GM18519 (cell line): ENCODE measurements around the gene AAGAB.
"Not testable (repeated sequence)": the region's sequence is repeated elsewhere in the genome, so short reads cannot be mapped to it uniquely, and the experiment has no call there.

ENCODE experiments used
- ATAC-seq: cut with Tn5 transposase; IDR thresholded peaks from one replicate; pipeline ENCODE4 v1.9.1; 2021; ENCODE audit warnings: mild to moderate bottlenecking, moderate library complexity; ENCODE audit not compliant: unreplicated experiment, low FRiP score

The AAGAB gene, protein sequence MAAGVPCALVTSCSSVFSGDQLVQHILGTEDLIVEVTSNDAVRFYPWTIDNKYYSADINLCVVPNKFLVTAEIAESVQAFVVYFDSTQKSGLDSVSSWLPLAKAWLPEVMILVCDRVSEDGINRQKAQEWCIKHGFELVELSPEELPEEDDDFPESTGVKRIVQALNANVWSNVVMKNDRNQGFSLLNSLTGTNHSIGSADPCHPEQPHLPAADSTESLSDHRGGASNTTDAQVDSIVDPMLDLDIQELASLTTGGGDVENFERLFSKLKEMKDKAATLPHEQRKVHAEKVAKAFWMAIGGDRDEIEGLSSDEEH

DNA sequence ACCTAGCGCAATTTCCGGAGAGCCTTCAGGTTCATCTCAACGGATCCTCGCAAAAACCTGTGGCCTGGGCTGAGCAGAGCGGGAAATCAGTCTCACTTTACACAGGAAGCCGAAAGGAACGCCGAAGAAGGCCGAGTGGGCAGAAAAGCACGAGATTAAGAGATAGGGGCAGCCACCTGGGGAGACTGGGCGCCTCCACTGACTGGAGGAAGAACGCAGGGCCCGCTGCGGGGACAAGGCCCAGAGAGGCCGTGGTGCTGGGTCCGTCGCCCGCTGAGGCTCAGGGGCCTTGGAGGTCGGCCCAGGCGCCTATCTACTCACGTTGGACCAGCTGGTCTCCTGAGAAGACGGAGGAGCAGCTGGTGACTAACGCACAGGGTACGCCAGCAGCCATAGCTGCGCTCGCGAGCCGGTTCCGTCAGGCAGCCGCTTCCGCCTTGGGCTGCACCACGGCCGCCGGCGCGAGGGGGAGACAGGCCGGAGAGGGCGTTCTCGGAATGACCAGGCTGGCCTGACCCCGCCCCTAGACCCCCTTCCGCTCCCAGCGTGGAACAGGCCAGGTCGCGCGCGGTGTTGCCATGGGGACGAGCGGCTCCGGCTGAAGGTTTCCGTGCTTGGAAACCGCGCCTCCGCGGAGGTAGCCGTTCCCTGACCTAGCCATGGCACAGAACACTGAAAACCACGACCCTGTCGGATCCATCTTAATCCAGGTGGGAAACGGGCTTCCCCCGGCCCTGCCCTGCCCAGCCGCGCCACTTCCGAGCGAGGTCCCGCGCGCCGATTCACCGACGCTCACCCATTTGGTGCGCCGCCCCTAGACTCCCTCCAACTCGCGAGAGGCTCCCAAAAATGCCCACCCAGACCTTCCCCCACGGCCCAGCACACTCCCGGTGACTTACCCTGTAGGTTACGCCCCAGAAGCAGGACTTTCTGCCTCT lies at the start of gene AAGAB, which contains the start of gene IQCH:
Gene AAGAB (minus strand): TSS at position 424 of the 938 bp plus-strand sequence. CDS start 30 bp downstream, at position 394.
Gene IQCH (plus strand): TSS at position 549 of the 938 bp plus-strand sequence. CDS start 111 bp downstream, at position 660.
- peak; percentile 92 for ATAC-seq

DNA sequence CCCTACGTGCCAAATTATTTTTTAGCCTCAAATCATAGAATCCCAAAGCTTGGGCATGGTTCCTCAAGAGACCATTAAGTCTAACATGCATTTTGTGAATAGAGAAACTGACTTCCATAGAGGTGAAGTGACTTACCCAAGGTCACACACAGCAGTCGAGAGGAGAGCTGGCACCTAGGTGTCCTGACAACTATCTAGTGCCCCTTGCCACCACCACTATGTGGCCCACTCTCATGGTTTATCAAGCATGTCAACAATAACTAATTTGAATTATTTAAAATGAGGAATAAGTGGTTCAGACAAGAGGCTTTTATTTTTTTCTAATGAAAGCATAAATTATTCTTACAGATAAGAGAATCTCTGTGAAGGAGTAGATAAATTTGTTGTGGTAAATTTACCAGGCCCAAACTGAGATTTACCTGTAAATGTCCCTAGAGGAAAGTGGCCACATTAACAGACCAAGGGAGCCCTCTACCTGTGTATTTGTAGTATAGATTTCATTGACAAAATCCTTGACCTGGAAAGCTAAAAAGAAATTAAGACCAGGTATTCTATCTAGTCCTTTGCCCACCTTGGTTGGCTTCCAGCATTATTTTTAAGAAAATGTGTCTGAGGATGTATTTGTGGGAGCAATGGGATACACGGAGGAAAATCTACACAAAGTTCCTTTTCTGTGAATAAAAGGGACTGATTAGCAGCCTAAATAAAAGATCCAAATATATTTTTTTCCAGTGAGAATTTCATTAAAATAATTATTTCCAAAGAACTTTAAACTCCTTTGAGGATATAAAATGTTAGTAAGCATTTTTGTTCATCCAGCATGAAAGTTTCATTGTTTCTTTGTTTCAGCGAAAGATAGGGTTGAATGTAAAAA lies 49.3 kb upstream of the AAGAB start:
- ATAC-seq: no peak

DNA sequence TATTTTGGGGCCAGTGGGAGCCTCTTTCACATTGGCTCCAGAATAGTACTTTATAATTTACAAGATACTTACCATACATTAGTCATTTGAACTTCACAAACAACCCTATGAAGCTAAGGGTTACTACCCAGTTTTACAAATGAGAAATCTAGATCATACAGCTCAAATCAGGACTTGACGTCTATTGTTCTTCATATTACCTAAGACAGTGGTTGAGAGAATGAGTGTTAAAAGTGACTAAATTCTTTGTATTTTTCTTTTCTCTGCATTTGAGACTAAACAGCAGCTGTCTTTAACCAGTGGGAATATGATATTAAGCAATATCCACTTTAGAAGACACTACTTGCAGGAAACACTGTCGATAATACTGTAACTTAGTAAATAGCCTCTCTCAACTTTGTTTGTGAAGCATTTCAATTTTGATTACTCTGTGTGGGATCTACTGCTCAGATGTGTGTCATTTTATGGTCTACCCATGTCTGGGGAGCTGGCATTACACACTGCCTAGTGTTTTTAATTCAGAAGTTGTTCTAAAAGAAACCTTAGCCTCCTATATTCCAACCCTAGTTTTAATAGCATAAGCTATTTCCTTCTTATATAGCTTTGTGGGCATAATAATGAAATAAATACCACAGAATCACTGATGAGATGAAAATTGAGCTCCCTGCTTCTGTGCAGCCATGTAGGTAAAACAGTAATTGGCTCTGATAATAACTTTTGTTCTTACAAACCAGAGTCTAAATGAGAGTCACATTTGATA lies 46.0 kb upstream of the AAGAB start:
- no peak for ATAC-seq

DNA sequence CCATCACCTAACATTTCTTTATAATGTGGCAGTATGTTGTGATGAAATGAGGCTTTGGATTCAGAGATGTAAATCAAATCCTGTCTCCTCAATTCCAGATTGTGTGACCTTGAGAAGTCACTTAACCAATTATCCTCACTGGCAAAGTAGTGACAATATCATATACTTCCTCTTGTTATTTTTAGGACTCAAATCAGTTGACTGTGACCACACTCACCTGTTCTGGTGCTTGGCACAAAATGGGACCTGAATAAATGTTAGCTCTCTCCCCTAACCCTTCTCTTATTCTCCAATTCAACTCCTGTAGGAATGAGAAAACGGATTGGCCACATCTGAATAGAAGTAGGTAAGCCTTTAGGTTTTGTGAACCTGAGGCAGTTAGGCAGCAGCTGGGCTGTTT lies 42.2 kb upstream of the AAGAB start:
- no peak for ATAC-seq

DNA sequence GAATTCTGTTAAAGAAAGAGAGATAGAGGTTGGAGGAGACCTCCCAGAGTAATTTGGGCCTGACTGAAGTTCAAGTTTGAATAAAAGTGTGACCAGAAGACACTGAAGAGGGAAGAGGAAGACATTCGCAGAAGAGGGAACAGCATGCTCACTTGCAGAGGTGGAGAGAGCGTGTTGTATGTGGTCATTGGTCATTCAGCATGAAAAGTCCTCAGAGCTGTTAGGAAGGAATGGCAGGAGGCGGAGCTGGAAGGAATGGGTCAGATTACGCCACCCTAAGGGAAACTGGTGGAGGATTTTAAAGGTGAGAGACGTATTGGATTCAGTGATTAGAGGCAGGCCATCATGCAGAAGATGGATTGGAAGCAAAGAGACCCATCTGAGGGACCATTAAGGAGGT lies 41.7 kb upstream of the AAGAB start:
- ATAC-seq: no peak

DNA sequence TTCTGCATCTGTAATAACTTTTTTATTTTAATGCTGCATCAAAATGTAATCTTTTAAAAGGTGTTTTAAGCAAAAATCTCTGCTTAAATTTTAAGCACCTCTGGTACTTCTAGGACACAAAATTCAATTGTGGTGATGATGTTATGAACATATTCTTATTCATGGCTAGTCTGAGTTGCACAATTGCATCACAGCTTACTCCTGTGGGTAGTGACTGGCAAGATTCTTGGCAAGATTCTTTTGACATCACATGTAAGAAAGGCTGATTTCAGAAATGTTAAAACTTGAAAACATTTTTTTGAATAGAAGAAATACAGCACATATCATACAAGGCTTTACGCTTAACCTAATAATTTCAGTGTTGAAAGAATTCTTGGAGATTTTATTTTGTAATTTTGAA lies 35.9 kb upstream of the AAGAB start:
- ATAC-seq: no peak

DNA sequence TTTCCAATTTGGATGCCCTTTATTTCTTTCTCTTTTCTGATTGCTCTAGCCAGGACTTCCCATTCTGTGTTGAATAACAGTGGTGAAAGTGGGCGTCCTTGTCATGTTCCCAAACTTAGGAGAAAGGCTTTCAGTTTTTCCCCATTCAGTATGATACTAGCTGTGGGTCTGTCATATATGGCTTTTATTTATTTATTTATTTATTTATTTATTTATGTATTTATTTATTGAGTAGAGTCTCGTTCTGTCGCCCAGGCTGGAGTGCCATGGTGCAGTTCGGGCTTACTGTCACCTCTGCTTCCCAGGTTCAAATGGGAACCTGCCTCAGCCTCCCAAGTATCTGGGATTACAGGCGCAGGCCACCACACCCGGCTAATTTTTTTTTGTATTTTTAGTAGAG lies 31.9 kb upstream of the AAGAB start:
- ATAC-seq: not testable (repeated sequence)

DNA sequence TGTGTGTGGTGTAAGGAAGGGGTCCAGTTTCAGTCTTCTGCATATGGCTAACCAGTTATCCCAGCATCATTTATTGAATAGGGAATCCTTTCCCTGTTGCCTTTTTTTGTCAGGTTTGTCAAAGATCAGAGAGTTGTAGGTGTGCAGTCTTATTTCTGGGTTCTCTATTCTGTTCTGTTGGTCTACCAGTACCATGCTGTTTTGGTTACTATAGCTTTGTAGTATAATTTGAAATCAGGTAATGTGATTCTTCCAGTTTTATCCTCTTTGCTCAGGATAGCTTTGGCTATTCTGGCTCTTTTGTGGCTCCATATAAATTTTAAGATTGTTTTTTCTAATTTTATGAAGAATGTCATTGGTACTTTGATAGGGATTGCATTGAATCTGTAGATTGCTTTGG lies 31.2 kb upstream of the AAGAB start:
- not testable (repeated sequence) for ATAC-seq

DNA sequence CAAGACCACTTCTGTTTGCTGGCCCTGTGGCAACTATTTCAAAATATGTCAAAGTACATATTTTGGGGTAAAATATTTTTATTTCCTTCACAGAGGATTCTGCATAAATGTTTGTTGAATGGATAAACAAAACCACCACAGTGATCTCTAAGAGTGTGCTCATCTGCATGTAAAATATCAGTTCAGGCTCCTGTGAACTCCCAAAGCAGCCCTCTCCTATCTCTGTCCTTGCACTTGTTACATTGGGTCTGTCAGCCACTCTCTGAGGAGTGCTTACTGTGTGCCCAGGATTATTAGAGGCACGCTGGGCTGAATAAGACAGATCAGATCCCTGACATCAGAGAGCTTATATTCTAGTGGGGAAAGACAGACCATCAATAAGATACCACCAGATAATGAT lies 27.3 kb upstream of the AAGAB start:
- ATAC-seq: no peak

DNA sequence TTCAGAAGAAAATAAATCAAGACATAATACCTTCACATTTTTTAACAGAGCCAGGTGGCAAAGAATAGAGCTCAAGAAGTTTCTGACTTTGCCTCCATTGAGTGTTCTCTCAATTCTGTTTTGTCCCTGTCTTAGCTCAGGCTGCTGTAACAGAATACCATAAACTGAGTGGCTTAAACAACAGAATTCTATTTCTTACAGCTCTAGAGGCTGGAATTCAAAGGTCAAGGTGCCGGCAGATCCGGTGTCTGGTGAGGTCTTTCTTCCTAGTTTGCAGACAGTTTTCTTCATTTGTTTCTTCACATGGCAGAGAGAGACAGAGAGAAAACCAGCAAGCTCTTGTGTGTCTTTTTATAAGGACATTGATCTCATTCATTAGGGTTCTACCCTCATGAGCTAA lies 25.8 kb upstream of the AAGAB start:
- ATAC-seq: no peak

DNA sequence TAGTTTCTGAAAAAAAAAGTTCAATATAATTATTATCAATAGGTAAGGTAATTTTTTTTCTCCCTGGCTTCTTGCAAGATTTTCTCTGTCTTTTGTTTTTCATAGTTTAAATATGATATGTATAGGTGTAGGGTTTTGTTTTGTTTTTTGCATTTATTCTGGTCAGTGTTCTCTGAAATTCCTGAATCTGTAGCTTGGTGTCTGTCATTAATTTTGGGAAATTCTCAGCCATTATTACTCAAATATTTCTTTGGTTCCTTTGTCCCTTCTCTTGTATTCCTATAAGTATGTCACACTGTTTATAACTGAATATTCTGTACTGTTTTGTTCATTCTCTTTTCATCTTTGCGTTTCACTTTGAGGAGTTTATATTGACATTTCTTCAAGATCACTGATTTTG lies 22.2 kb upstream of the AAGAB start:
- ATAC-seq: no peak

DNA sequence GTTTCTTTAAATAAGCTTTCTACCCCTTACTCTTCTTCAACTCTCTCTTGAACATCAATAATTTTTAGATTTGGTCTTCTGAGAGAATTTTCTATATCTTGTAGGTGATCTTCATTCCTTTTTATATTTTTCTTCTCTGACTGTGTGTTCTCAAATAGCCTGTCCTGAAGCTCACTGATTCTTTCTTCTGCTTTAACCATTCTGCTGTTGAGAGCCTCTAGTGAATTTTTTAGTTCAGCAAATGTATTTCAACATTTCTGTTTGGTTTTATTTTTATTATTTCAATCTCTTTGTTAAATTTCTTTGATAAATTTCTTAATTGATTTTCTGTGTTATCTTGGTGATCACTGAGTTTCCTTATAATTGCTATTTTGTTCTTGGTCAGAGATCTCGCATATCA lies 19.8 kb upstream of the AAGAB start:
- ATAC-seq: no peak

DNA sequence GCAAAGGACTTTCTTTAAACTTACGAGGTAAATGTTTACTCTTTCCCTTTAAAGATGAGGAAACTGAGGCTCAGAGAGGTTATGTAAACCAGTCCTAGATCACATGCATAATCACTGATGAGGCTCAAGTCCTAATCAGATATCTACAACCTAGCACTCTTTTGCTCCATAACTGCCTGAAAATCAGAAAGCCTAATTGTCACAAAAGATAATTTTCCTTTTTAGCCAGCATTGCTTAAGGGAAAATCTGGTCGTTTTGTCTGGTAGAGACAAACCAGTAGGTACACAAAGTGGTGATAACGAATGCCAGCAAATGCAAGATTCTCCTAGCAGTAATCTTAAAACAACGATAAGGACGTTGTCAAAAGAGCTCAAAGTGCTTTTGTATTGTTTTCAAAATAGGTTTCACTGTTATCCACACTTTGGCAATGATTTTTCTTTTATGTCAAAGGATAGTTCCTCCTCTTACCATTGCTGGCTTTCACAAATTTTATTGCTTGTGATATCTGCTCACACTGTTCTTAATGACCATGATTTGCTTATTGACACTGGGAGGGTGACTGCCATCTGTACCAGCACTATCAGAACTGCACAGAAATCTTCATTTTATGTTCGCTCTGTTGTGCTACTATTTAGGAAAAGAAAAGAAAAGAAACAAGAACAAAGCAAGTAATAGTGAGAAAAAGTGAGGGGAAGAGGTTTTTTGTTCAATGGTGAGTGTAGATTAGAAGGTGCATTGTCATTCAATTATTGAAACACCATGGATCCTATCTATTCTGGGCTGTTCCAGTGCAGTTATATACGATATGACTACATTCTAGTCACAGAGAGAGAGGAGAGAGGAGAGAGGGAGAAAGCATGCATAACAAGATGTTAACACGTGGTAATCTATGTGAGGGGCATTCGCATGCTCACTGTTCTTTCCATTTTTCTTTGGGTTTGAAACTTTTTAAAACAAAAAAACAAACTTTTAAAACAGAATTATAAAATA lies 13.8 kb upstream of the AAGAB start:
- no peak for ATAC-seq

DNA sequence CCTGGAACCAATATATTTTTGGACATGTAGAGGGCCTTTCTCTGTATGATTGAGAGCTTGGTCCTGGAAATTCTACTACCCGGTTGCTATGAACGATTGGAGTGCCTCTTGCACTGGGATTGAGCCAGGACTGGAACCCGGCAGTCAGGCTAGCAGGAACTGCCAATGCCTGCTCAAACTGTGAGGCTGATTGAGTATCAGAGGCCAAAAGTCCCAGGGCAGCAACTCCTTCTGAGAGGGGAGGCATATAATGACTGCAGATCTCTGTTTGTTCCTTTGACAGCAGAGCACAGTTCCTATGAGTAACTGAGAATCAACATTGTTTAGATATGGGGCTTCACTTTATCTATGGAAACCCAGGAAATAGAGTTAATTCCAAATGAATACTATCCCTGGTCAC lies 13.0 kb upstream of the AAGAB start:
- no peak for ATAC-seq

DNA sequence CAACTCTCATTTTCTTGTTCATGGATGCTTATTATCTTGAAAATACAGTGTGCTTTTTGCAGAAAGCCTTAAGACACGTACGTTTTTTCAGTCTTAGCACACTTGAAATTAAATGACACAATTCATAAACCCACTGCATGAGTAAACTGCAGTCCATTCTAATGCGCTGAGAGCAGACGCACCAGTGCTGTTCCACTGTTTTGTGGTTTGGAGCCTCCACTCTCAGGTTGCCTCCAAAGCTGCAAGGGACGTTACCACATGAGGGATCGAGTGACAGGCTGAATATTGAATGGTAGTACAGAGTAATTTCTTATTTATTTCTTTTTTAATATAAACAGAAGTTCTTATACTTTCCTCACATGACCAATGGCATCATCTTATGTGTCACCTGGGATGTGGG lies 12.4 kb upstream of the AAGAB start:
- ATAC-seq: no peak

DNA sequence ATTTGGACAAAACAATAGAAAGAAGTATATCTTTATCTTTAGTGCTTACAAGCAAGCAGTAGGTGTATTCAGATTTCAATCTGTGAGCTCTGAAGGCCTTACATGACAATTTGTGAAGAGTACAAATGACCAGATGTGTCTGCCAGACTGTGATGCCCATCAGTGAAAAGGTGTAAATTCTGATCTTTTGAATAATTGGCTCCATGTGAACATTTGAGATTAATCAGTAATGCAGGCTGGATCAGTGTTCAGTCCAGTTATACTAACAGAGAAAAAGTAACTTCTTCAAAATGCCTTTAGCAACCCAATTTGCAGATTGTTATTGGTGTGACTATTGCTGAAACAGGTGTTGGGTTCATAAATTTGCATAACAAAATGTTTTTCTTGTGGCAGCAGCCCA lies 5.3 kb upstream of the AAGAB start:
- no peak for ATAC-seq

DNA sequence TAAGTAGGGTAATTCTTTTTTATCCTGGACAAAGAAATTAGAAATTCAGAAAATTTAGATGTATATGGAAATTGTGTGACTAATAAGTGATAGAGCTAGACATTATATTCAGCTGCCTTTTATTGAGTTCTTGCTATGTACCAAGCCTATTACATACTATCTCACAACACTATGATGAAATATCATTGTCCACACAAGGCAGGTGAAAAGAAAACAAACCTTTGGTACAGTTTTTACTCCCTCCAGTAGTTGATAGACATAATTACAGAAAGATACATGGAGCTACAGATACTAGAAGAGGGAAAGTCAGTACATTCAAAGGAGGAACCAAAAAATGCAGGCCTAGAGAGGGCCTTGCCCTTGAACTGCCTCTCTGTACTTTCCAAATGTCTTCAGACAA lies 4.9 kb upstream of the AAGAB start:
- no peak for ATAC-seq

DNA sequence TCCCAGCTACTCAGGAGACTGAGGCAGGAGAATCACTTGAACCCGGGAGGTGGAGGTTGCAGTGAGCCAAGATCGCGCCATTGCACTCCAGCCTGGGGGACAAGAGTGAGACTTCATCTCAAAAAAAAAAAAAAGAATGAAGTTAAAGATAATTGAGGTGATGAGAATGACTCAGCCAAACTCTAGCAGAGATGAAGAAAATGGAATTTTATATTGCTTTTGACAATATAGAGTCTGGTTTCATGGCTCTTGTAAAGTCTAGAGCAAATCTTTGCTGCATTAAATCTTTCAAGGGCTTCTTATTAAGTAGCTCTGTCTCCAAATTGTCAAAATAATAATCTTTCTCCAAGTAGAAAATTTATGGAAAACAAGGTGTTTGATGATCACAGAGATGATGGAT lies 4.0 kb upstream of the AAGAB start:
- not testable (repeated sequence) for ATAC-seq

DNA sequence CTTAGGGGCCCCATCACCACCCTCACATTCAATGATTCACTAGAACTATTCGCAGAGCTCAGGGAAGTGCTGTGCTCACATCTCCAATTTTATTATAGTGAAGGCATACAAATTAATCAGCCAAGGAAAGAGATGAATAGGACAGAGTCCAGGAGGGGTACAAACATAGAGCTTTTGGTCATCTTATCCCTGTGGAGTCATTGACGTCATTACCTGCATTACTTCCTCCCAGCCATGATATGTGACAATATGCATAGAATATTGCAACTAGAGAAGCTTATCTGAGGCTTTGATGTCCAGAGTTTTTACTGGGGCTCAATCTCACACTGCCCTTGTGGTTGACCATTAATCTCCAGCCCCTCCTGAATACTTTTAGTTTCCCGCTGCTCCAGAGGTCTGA lies 1.6 kb upstream of the AAGAB start:
- no peak for ATAC-seq
